Activated CD4-positive, alpha-beta T cell treated with anti-CD3 and anti-CD28 coated beads, Interleukin-2, amount 50 U/mL, for 1 hour (primary cell): Measurements from ENCODE around the gene NUP62CL.
A peak's percentile ranks its signal among the peaks of the same experiment; 100 is the strongest.

Experiments
- DNase-seq: peaks from one replicate; pipeline ENCODE4 v3.0.0-alpha.2; 2020

Gene NUP62CL

GRCh38 chrX:107146670-107147069 is 59.6 kb downstream of the NUP62CL start:
- DNase-seq, result no peak

GRCh38 chrX:107135965-107136307 is 70.3 kb downstream of the NUP62CL start:
- DNase-seq, result no peak

GRCh38 chrX:107135049-107135964 is 70.9 kb downstream of the NUP62CL start:
- DNase-seq, result no peak

- no peak for DNase-seq
These were observed 82.5 kb downstream of the NUP62CL start for GRCh38 chrX:107123750-107124149.

GRCh38 chrX:107119283-107119682 is 87.0 kb downstream of the NUP62CL start:
- DNase-seq, result no peak

- peak; percentile 66 for DNase-seq
These were observed 87.7 kb downstream of the NUP62CL start, which contains the start of gene RBM41 for GRCh38 chrX:107118322-107119147. Gene RBM41, minus strand, starts transcription at chrX:107118822. Its CDS starts 49 bp downstream, at chrX:107118773.

GRCh38 chrX:107117993-107118321 is 88.3 kb downstream of the NUP62CL start:
- no peak for DNase-seq

- DNase-seq, result no peak
These were observed 98.8 kb downstream of the NUP62CL start for GRCh38 chrX:107107459-107107858.

- no peak for DNase-seq
These were observed 103.3 kb downstream of the NUP62CL start for GRCh38 chrX:107102980-107103379.

- no peak for DNase-seq
These were observed 130.1 kb downstream of the NUP62CL start for GRCh38 chrX:107076158-107076557.
